Neural progenitor cell (in vitro differentiated cells): ENCODE measurements around the gene LTV1.

Source experiments
- EZH2phosphoT487 ChIP-seq: fragments of 200-600 bp; sonication (generic); IDR thresholded peaks from 2 replicates; pipeline ENCODE4 v1.6.1; 2017; ENCODE audit warnings: antibody characterized with exemption
- TF ChIP-seq, protein P1 (sequence below): fragments of 200-600 bp; sonication (generic); IDR thresholded peaks from 2 replicates; pipeline ENCODE4 v1.5.1; 2017; ENCODE audit warnings: antibody characterized with exemption, mild to moderate bottlenecking

DNA sequence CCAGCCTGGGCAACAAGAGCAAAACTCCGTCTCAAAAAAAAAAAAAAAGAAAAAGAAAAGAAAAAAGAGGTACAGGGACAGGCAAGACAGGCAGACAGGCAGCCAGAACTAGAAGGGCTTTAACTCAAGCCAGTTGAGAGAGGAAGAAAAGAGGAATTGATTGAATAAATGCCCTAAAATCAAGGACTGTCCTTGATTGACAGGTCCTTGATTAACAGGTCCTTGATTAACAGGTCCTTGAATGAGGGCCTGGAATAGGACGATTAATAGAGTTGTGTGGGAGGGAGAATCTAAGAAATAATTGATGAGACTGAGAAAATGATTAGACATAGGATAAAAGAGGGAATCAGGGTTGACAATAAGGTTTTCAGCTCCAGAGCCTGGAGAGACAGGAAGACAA is 57.2 kb downstream of the LTV1 start:
- no peak for TF ChIP-seq EZH2phosphoT487
- TF ChIP-seq, protein P1, sequence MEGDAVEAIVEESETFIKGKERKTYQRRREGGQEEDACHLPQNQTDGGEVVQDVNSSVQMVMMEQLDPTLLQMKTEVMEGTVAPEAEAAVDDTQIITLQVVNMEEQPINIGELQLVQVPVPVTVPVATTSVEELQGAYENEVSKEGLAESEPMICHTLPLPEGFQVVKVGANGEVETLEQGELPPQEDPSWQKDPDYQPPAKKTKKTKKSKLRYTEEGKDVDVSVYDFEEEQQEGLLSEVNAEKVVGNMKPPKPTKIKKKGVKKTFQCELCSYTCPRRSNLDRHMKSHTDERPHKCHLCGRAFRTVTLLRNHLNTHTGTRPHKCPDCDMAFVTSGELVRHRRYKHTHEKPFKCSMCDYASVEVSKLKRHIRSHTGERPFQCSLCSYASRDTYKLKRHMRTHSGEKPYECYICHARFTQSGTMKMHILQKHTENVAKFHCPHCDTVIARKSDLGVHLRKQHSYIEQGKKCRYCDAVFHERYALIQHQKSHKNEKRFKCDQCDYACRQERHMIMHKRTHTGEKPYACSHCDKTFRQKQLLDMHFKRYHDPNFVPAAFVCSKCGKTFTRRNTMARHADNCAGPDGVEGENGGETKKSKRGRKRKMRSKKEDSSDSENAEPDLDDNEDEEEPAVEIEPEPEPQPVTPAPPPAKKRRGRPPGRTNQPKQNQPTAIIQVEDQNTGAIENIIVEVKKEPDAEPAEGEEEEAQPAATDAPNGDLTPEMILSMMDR = no peak
